Spleen (tissue), 7 donors: ENCODE data around the gene ELOF1.

Experiments used
- POLR2A ChIP-seq, 3 donors: fragments of 450-650 bp; IDR thresholded peaks; one replicate each; pipeline ENCODE4 v1.5.1; 2017; ENCODE audit warnings: antibody characterized with exemption in 3 of 3, mild to moderate bottlenecking in 1 of 3
- TF ChIP-seq, protein P1 (sequence below), 11 experiments: fragments of 200-600 bp in 7 of 11; fragments of 450-650 bp in 4 of 11; sonication (generic) in 4 of 11; IDR thresholded peaks in 8 of 11; conservative IDR thresholded peaks in 3 of 11; 1 replicate in 7 of 11; 2 replicates in 4 of 11; pipeline versions ENCODE4 v1.4.0 to v1.8.0; 2016 to 2021; ENCODE audit warnings: antibody characterized with exemption in 11 of 11, inconsistent platforms in 4 of 11, mild to moderate bottlenecking in 1 of 11
- donor health status: DM: no; HTN: no; CAD: no; lungs with moderate emphysema.
- donor health status: DM: no; HTN: no; CAD: no.
- donor health status: DM: no; HTN: no; CAD: no.

DNA sequence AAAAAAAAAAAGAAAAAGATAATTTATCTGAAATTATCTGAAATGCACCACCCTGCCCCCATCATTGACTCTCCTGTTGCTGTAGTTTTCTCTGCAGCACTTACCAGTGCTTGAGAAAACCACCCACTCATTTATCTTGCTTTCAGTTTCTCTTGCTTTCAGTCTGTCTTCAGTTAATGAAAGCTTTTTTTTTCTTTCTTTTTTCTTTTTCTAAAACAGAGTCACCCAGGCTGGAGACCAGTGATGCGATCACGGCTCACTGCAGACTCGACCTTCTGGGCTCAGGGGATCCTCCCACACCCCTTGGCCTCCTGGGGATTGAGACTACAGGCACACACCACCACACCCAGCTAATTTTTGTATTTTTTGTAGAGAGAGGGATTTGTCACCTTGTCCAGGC is 22.7 kb upstream of the ELOF1 start:
- TF ChIP-seq POLR2A (IDR thresholded peaks at IDR 0.05), result no peak
- TF ChIP-seq, protein P1, sequence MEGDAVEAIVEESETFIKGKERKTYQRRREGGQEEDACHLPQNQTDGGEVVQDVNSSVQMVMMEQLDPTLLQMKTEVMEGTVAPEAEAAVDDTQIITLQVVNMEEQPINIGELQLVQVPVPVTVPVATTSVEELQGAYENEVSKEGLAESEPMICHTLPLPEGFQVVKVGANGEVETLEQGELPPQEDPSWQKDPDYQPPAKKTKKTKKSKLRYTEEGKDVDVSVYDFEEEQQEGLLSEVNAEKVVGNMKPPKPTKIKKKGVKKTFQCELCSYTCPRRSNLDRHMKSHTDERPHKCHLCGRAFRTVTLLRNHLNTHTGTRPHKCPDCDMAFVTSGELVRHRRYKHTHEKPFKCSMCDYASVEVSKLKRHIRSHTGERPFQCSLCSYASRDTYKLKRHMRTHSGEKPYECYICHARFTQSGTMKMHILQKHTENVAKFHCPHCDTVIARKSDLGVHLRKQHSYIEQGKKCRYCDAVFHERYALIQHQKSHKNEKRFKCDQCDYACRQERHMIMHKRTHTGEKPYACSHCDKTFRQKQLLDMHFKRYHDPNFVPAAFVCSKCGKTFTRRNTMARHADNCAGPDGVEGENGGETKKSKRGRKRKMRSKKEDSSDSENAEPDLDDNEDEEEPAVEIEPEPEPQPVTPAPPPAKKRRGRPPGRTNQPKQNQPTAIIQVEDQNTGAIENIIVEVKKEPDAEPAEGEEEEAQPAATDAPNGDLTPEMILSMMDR (IDR thresholded peaks at IDR 0.05 in 8 of 11, conservative IDR thresholded peaks at IDR 0.05 in 3 of 11), result no peak
